SH-SY5Y (cell line): ENCODE results near the gene INPP4B.

Experiments
- GATA2 ChIP-seq: IDR thresholded peaks from 2 replicates; pipeline ENCODE4 v1.6.1; 2011; ENCODE audit warnings: mild to moderate bottlenecking, low read depth, low read length
- GATA3 ChIP-seq: IDR thresholded peaks from 2 replicates; pipeline ENCODE4 v1.6.1; 2011; ENCODE audit warnings: low read depth, mild to moderate bottlenecking, low read length, moderate library complexity

- TF ChIP-seq GATA2 = no peak
- no peak for TF ChIP-seq GATA3
Observed at GRCh38 chr4:142548491-142548890, 297.6 kb downstream of the INPP4B start.
